Neural progenitor cell (in vitro differentiated cells): ENCODE results near the gene IQGAP3.

Experiments used
- CTCF ChIP-seq: fragments of 200-600 bp; sonication (generic); IDR thresholded peaks from 2 replicates; pipeline ENCODE4 v1.5.1; 2017; ENCODE audit warnings: antibody characterized with exemption, mild to moderate bottlenecking
- EZH2 ChIP-seq: fragments of 200-600 bp; sonication (generic); IDR thresholded peaks from 2 replicates; pipeline ENCODE4 v1.6.1; 2017; ENCODE audit warnings: antibody characterized with exemption, mild to moderate bottlenecking, moderate library complexity

GRCh38 chr1:156478250-156478627 lies 94.1 kb downstream of the IQGAP3 start:
- TF ChIP-seq CTCF, result no peak
- TF ChIP-seq EZH2, result no peak
